Nephron (organoid): Measurements from ENCODE around the gene ALKBH1.

Experiments used
- H3K27ac Mint-ChIP-seq, 3 experiments: 2 replicates each; pipeline ENCODE4 v1.8.0; 2020; ENCODE audit warnings: mixed read lengths in 3 of 3, mild to moderate bottlenecking in 2 of 3, moderate library complexity in 1 of 3
- H3K27me3 Mint-ChIP-seq: 2 replicates; pipeline ENCODE4 v1.8.0; 2021; ENCODE audit warnings: low read depth, mild to moderate bottlenecking, moderate library complexity, mixed read lengths
- H3K36me3 Mint-ChIP-seq: 2 replicates; pipeline ENCODE4 v1.8.0; 2020; ENCODE audit warnings: low read depth, mixed read lengths
- H3K4me1 Mint-ChIP-seq: 2 replicates; pipeline ENCODE4 v1.8.0; 2020; ENCODE audit warnings: mixed read lengths
- H3K4me3 Mint-ChIP-seq, 3 experiments: 2 replicates each; pipeline ENCODE4 v1.8.0; 2020; ENCODE audit warnings: mild to moderate bottlenecking in 3 of 3, mixed read lengths in 3 of 3, moderate library complexity in 2 of 3
- H3K9me3 Mint-ChIP-seq: 2 replicates; pipeline ENCODE4 v1.8.0; 2020; ENCODE audit warnings: mixed read lengths
- CTCF ChIP-seq, 3 experiments: fragments of 200-600 bp; sonication (generic); IDR thresholded peaks; one replicate each; pipeline ENCODE4 v1.5.0; 2021; ENCODE audit warnings: antibody characterized with exemption in 3 of 3; ENCODE audit not compliant: unreplicated experiment in 3 of 3

Gene ALKBH1

GRCh38 chr14:77660754-77661153 is 47.1 kb downstream of the ALKBH1 start:
- Mint-ChIP-seq H3K9me3 (no peaks in the 10 kb centered on the region), H3K4me1 (peaks cover 12% of the 10 kb centered on the region), H3K4me3 (peak overlapping the region in 1 of 3 experiments; percentile 43), H3K27ac (peak overlapping the region; percentile 80 to 86 (median 86)), H3K27me3 (no peaks in the 10 kb centered on the region), H3K36me3 (no peaks in the 10 kb centered on the region)
- no peak for TF ChIP-seq CTCF (IDR thresholded peaks at IDR 0.05; ENCODE audit: unreplicated experiment in 3 of 3)

- H3K36me3 Mint-ChIP-seq = no peaks in the 10 kb centered on the region
- no peak for TF ChIP-seq CTCF (IDR thresholded peaks at IDR 0.05; ENCODE audit: unreplicated experiment in 3 of 3)
- H3K4me1 Mint-ChIP-seq = peaks cover 16% of the 10 kb centered on the region
- H3K27ac Mint-ChIP-seq = no peak overlapping the region
- H3K4me3 Mint-ChIP-seq = no peak overlapping the region
- H3K27me3 Mint-ChIP-seq = peaks cover 4% of the 10 kb centered on the region
- no peaks in the 10 kb centered on the region for H3K9me3 Mint-ChIP-seq
Observed at GRCh38 chr14:77659831-77660230, 48.0 kb downstream of the ALKBH1 start.

GRCh38 chr14:77657280-77657679 is 50.5 kb downstream of the ALKBH1 start:
- Mint-ChIP-seq H3K27me3 (peaks cover 4% of the 10 kb centered on the region), H3K4me3 (no peak overlapping the region), H3K36me3 (no peaks in the 10 kb centered on the region), H3K4me1 (peaks cover 25% of the 10 kb centered on the region), H3K9me3 (no peaks in the 10 kb centered on the region), H3K27ac (no peak overlapping the region)
- no peak for TF ChIP-seq CTCF (IDR thresholded peaks at IDR 0.05; ENCODE audit: unreplicated experiment in 3 of 3)

GRCh38 chr14:77654001-77654441 is 53.8 kb downstream of the ALKBH1 start:
- H3K4me1 Mint-ChIP-seq = peaks cover 13% of the 10 kb centered on the region
- no peak for TF ChIP-seq CTCF (IDR thresholded peaks at IDR 0.05; ENCODE audit: unreplicated experiment in 3 of 3)

GRCh38 chr14:77649326-77649725 is 58.5 kb downstream of the ALKBH1 start:
- Mint-ChIP-seq H3K27ac (no peak overlapping the region), H3K27me3 (no peaks in the 10 kb centered on the region), H3K4me3 (no peak overlapping the region), H3K36me3 (no peaks in the 10 kb centered on the region), H3K4me1 (peaks cover 4% of the 10 kb centered on the region), H3K9me3 (no peaks in the 10 kb centered on the region)
- no peak for TF ChIP-seq CTCF (IDR thresholded peaks at IDR 0.05; ENCODE audit: unreplicated experiment in 3 of 3)

More at GRCh38 chr14:77654001-77654441, 53.8 kb downstream of the ALKBH1 start:
- peaks cover 4% of the 10 kb centered on the region for H3K27me3 Mint-ChIP-seq
- H3K36me3 Mint-ChIP-seq = no peaks in the 10 kb centered on the region
- H3K4me3 Mint-ChIP-seq = no peak overlapping the region
- H3K27ac Mint-ChIP-seq = no peak overlapping the region
- no peaks in the 10 kb centered on the region for H3K9me3 Mint-ChIP-seq

- no peak overlapping the region for H3K4me3 Mint-ChIP-seq
- H3K36me3 Mint-ChIP-seq = no peaks in the 10 kb centered on the region
- H3K4me1 Mint-ChIP-seq = no peaks in the 10 kb centered on the region
- no peaks in the 10 kb centered on the region for H3K27me3 Mint-ChIP-seq
- no peak for TF ChIP-seq CTCF (IDR thresholded peaks at IDR 0.05; ENCODE audit: unreplicated experiment in 3 of 3)
- H3K27ac Mint-ChIP-seq = no peak overlapping the region
- H3K9me3 Mint-ChIP-seq = no peaks in the 10 kb centered on the region
Observed at GRCh38 chr14:77648520-77649200, 59.2 kb downstream of the ALKBH1 start.
